Right lobe of liver (tissue), 4 donors: ENCODE measurements around the gene FAM3B.

ENCODE experiments used
- CTCF ChIP-seq, 4 donors: fragments of 200-600 bp in 3 of 4; fragments of 450-650 bp in 1 of 4; IDR thresholded peaks; one replicate each; pipeline versions ENCODE4 v1.5.1 to v1.8.0; 2016 to 2022; ENCODE audit warnings: antibody characterized with exemption in 4 of 4, mild to moderate bottlenecking in 2 of 4
- POLR2A ChIP-seq: fragments of 450-650 bp; IDR thresholded peaks from one replicate; pipeline ENCODE4 v1.6.1; 2017; ENCODE audit warnings: antibody characterized with exemption, mild to moderate bottlenecking
- donor health status: DM: no; HTN: no; CAD: no.
- donor health status: DM: no; HTN: no; CAD: no.
- donor health status: DM: no; HTN: yes; CAD: no.

GRCh38 chr21:41373253-41373652, 56.7 kb downstream of the FAM3B start:
- TF ChIP-seq CTCF (IDR thresholded peaks at IDR 0.05): no peak
- TF ChIP-seq POLR2A: no peak
